K562 (cell line): ENCODE data around the gene ASIC1.

Experiments
- FOXA1 ChIP-seq: fragments of 450-650 bp; IDR thresholded peaks from 2 replicates; pipeline ENCODE4 v1.6.1; 2016; ENCODE audit warnings: mild to moderate bottlenecking, borderline replicate concordance
- NFXL1 ChIP-seq: fragments of 450-650 bp; formaldehyde crosslinking; IDR thresholded peaks from 2 replicates; pipeline ENCODE4 v1.4.0; 2021; ENCODE audit warnings: mild to moderate bottlenecking
- NRF1 ChIP-seq, 2 experiments: fragments of 450-650 bp; IDR thresholded peaks in 1 of 2; conservative IDR thresholded peaks in 1 of 2; 2 replicates each; pipeline ENCODE4 v1.6.1; 2014; ENCODE audit warnings: mild to moderate bottlenecking in 2 of 2
- POLR2AphosphoS5 ChIP-seq: IDR thresholded peaks from 2 replicates; pipeline ENCODE4 v1.6.1; 2011; ENCODE audit warnings: mild to moderate bottlenecking, low read depth, low read length, moderate library complexity; ENCODE audit not compliant: control insufficient read depth, insufficient read depth
- RBBP5 ChIP-seq: fragments of 200-600 bp; sonication (generic); IDR thresholded peaks from 2 replicates; pipeline ENCODE4 v1.6.1; 2012; ENCODE audit warnings: borderline replicate concordance, mild to moderate bottlenecking, low read length, control low read depth, inconsistent platforms; ENCODE audit not compliant: insufficient read depth, poor library complexity, severe bottlenecking
- RFX7 ChIP-seq: fragments of 250-450 bp; sonication (Bioruptor Pico); IDR thresholded peaks from 2 replicates; pipeline ENCODE4 v1.5.1; 2021; ENCODE audit warnings: mild to moderate bottlenecking
- TAF1 ChIP-seq: IDR thresholded peaks from 2 replicates; pipeline ENCODE4 v1.6.1; 2011; ENCODE audit warnings: mild to moderate bottlenecking, low read length, moderate library complexity; ENCODE audit not compliant: insufficient read depth, control insufficient read depth, severe bottlenecking; ENCODE audit errors: extremely low read depth
- ZEB2 ChIP-seq: fragments of 450-650 bp; IDR thresholded peaks from 2 replicates; pipeline ENCODE4 v1.6.1; 2016
- ZNF217 ChIP-seq: sonication (generic); formaldehyde crosslinking; IDR thresholded peaks from 2 replicates; pipeline ENCODE4 v1.8.0; 2022; ENCODE audit warnings: mild to moderate bottlenecking, missing genetic modification reagents
- ZNF274 ChIP-seq: IDR thresholded peaks from 2 replicates; pipeline ENCODE4 v1.6.1; 2011; ENCODE audit warnings: low read depth, mild to moderate bottlenecking, low read length, moderate library complexity, borderline replicate concordance
- ZNF77 ChIP-seq: fragments of 250-450 bp; sonication (Bioruptor Pico); IDR thresholded peaks from 2 replicates; pipeline ENCODE4 v1.5.0; 2020
- TF ChIP-seq, protein P1 (sequence below): sonication (generic); formaldehyde crosslinking; IDR thresholded peaks from 2 replicates; pipeline ENCODE4 v1.8.0; 2023; ENCODE audit warnings: mild to moderate bottlenecking, missing genetic modification reagents
- TF ChIP-seq, protein P2 (sequence below), 2 experiments: fragments of 450-650 bp; formaldehyde crosslinking in 1 of 2; IDR thresholded peaks; 2 replicates each; pipeline versions ENCODE4 v1.4.0 to v1.6.1; 2014 to 2020; ENCODE audit warnings: mild to moderate bottlenecking in 2 of 2, borderline replicate concordance in 1 of 2, low read depth in 1 of 2
- TF ChIP-seq, protein P3 (sequence below), 3 experiments: IDR thresholded peaks in 2 of 3; conservative IDR thresholded peaks in 1 of 3; 2 replicates each; pipeline ENCODE4 v1.5.1; 2011 to 2012; ENCODE audit warnings: low read length in 3 of 3, mild to moderate bottlenecking in 3 of 3, control low read depth in 2 of 3, improper control_type of control experiment in 1 of 3, inconsistent platforms in 1 of 3, low read depth in 1 of 3, mixed read lengths in 1 of 3, moderate library complexity in 1 of 3; ENCODE audit not compliant: insufficient read depth in 2 of 3

DNA sequence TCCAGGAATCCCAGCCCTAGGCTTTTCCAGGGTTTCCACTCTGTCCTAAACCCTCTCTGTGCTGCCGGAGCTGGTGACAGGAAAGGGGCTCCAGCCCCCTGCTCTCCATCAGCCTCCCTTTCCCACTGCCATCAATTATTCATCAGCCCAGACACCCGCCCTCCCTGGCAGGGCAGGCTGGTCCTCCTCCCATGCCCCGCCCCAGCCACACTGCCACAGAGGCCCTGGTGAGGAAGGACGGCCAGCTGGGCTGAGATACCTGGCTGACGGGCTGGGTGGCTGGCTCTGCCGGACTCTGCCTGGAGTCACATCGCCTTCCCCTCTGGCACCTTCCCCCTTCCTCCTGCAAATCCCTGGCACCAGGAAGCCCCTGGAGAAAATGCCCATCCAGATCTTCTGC, 15.8 kb downstream of the ASIC1 start:
- TF ChIP-seq, protein P1, sequence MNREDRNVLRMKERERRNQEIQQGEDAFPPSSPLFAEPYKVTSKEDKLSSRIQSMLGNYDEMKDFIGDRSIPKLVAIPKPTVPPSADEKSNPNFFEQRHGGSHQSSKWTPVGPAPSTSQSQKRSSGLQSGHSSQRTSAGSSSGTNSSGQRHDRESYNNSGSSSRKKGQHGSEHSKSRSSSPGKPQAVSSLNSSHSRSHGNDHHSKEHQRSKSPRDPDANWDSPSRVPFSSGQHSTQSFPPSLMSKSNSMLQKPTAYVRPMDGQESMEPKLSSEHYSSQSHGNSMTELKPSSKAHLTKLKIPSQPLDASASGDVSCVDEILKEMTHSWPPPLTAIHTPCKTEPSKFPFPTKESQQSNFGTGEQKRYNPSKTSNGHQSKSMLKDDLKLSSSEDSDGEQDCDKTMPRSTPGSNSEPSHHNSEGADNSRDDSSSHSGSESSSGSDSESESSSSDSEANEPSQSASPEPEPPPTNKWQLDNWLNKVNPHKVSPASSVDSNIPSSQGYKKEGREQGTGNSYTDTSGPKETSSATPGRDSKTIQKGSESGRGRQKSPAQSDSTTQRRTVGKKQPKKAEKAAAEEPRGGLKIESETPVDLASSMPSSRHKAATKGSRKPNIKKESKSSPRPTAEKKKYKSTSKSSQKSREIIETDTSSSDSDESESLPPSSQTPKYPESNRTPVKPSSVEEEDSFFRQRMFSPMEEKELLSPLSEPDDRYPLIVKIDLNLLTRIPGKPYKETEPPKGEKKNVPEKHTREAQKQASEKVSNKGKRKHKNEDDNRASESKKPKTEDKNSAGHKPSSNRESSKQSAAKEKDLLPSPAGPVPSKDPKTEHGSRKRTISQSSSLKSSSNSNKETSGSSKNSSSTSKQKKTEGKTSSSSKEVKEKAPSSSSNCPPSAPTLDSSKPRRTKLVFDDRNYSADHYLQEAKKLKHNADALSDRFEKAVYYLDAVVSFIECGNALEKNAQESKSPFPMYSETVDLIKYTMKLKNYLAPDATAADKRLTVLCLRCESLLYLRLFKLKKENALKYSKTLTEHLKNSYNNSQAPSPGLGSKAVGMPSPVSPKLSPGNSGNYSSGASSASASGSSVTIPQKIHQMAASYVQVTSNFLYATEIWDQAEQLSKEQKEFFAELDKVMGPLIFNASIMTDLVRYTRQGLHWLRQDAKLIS (CRISPR knock-in tag) = no peak
- TF ChIP-seq, protein P2, sequence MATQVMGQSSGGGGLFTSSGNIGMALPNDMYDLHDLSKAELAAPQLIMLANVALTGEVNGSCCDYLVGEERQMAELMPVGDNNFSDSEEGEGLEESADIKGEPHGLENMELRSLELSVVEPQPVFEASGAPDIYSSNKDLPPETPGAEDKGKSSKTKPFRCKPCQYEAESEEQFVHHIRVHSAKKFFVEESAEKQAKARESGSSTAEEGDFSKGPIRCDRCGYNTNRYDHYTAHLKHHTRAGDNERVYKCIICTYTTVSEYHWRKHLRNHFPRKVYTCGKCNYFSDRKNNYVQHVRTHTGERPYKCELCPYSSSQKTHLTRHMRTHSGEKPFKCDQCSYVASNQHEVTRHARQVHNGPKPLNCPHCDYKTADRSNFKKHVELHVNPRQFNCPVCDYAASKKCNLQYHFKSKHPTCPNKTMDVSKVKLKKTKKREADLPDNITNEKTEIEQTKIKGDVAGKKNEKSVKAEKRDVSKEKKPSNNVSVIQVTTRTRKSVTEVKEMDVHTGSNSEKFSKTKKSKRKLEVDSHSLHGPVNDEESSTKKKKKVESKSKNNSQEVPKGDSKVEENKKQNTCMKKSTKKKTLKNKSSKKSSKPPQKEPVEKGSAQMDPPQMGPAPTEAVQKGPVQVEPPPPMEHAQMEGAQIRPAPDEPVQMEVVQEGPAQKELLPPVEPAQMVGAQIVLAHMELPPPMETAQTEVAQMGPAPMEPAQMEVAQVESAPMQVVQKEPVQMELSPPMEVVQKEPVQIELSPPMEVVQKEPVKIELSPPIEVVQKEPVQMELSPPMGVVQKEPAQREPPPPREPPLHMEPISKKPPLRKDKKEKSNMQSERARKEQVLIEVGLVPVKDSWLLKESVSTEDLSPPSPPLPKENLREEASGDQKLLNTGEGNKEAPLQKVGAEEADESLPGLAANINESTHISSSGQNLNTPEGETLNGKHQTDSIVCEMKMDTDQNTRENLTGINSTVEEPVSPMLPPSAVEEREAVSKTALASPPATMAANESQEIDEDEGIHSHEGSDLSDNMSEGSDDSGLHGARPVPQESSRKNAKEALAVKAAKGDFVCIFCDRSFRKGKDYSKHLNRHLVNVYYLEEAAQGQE (IDR thresholded peaks at IDR 0.05; ENCODE audit: borderline replicate concordance) = no peak
- TF ChIP-seq, protein P2 (CRISPR knock-in tag; IDR thresholded peaks at IDR 0.05; ENCODE audit: low read depth) = no peak
- no peak for TF ChIP-seq NRF1 (conservative IDR thresholded peaks at IDR 0.05 in 1 of 2, IDR thresholded peaks at IDR 0.05 in 1 of 2)
- TF ChIP-seq ZNF274 = no peak
- no peak for TF ChIP-seq ZNF77 (CRISPR knock-in tag)
- TF ChIP-seq RBBP5 = no peak
- TF ChIP-seq ZEB2 = no peak
- TF ChIP-seq NFXL1 (CRISPR knock-in tag) = no peak
- no peak for TF ChIP-seq POLR2AphosphoS5
- TF ChIP-seq RFX7 (CRISPR knock-in tag) = no peak
- no peak for TF ChIP-seq ZNF217 (CRISPR knock-in tag)
- no peak for TF ChIP-seq FOXA1
- TF ChIP-seq, protein P3, sequence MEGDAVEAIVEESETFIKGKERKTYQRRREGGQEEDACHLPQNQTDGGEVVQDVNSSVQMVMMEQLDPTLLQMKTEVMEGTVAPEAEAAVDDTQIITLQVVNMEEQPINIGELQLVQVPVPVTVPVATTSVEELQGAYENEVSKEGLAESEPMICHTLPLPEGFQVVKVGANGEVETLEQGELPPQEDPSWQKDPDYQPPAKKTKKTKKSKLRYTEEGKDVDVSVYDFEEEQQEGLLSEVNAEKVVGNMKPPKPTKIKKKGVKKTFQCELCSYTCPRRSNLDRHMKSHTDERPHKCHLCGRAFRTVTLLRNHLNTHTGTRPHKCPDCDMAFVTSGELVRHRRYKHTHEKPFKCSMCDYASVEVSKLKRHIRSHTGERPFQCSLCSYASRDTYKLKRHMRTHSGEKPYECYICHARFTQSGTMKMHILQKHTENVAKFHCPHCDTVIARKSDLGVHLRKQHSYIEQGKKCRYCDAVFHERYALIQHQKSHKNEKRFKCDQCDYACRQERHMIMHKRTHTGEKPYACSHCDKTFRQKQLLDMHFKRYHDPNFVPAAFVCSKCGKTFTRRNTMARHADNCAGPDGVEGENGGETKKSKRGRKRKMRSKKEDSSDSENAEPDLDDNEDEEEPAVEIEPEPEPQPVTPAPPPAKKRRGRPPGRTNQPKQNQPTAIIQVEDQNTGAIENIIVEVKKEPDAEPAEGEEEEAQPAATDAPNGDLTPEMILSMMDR (IDR thresholded peaks at IDR 0.05 in 2 of 3, conservative IDR thresholded peaks at IDR 0.05 in 1 of 3; ENCODE audit: insufficient read depth in 2 of 3, low read depth in 1 of 3, low read length in 3 of 3) = no peak
- no peak for TF ChIP-seq TAF1
